Measurements from ENCODE around the gene LMX1B.

The LMX1B gene

GRCh38 chr9:126682928-126683697 lies 69.4 kb downstream of the LMX1B start:
- DNase-seq, result no peak

- DNase-seq, result no peak
These were observed 69.9 kb downstream of the LMX1B start for GRCh38 chr9:126683698-126684044.

GRCh38 chr9:126684345-126684744 lies 70.6 kb downstream of the LMX1B start:
- no peak for DNase-seq

- no peak for DNase-seq
These were observed 71.3 kb downstream of the LMX1B start for GRCh38 chr9:126684965-126685465.

- DNase-seq, result no peak
These were observed 74.3 kb downstream of the LMX1B start for GRCh38 chr9:126687930-126688461.

- no peak for DNase-seq
These were observed 74.9 kb downstream of the LMX1B start for GRCh38 chr9:126688617-126689016.

- DNase-seq, result no peak
These were observed 75.5 kb downstream of the LMX1B start for GRCh38 chr9:126689027-126689825.

GRCh38 chr9:126690431-126691051 lies 76.8 kb downstream of the LMX1B start:
- peak; percentile 2 for DNase-seq

- no peak for DNase-seq
These were observed 78.5 kb downstream of the LMX1B start for GRCh38 chr9:126692041-126692758.

- DNase-seq, result no peak
These were observed 79.2 kb downstream of the LMX1B start for GRCh38 chr9:126692759-126693427.

- no peak for DNase-seq
These were observed 79.8 kb downstream of the LMX1B start for GRCh38 chr9:126693428-126693944.

GRCh38 chr9:126694206-126695081 lies 80.7 kb downstream of the LMX1B start:
- no peak for DNase-seq

GRCh38 chr9:126695186-126695585 lies 81.5 kb downstream of the LMX1B start:
- DNase-seq, result no peak

- no peak for DNase-seq
These were observed 82.1 kb downstream of the LMX1B start for GRCh38 chr9:126695701-126696400.

- DNase-seq, result no peak
These were observed 82.8 kb downstream of the LMX1B start for GRCh38 chr9:126696401-126697145.

GRCh38 chr9:126697330-126697729 lies 83.6 kb downstream of the LMX1B start:
- DNase-seq, result no peak

GRCh38 chr9:126698251-126698650 lies 84.5 kb downstream of the LMX1B start:
- DNase-seq, result no peak

GRCh38 chr9:126698756-126699155 lies 85.0 kb downstream of the LMX1B start:
- no peak for DNase-seq

GRCh38 chr9:126699401-126699881 lies 85.7 kb downstream of the LMX1B start:
- DNase-seq, result no peak
